GM21786 (cell line): Measurements from ENCODE around the gene EEF2K.
A peak's percentile ranks its signal among the peaks of the same experiment; 100 is the strongest.
"Not testable (repeated sequence)": the region's sequence is repeated elsewhere in the genome, so short reads cannot be mapped to it uniquely, and the experiment has no call there.

Experiments used
- ATAC-seq: cut with Tn5 transposase; IDR thresholded peaks from one replicate; pipeline ENCODE4 v1.9.1; 2021; ENCODE audit not compliant: unreplicated experiment

The EEF2K gene

GRCh38 chr16:22189473-22190080 is 16.5 kb upstream of the EEF2K start:
- ATAC-seq = peak; percentile 14

DNA sequence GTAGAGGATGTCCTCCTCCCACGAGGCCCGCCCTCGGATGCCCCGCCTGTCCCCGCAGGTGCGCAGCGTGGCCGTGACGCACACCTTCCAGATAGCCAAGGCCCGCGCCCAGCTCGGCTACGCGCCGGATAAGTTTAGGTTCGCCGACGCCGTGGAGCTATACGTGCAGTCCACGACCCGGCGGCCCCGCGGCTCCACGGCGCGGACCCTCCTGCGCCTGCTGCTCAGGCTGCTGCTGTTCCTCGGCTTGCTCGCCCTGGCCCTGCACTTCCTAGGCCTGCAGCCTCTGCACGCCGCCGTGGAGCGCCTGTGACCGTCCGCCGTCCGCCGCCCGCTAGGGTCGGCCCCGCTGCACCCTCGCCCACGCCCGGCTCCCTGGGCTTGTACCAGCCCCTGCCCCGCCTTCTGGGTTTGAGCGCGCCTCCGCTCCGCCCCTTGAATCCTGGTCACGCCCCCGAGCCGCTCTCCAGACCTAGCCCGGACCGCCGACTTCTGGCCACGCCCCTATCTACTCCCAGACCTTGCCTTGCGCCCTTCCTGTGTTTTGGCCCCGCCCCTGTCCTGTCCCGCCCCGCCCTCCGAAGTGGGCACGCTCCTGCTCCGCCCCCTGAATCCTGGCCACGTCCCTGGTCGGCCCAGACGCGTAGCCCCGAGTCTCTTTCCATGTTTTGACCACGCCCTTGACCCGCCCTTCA is 15.8 kb upstream of the EEF2K start:
- peak; percentile 50 for ATAC-seq

GRCh38 chr16:22190776-22191531 is 15.1 kb upstream of the EEF2K start:
- ATAC-seq = peak; percentile 45

- no peak for ATAC-seq
Observed at GRCh38 chr16:22191532-22192260, 14.4 kb upstream of the EEF2K start.

DNA sequence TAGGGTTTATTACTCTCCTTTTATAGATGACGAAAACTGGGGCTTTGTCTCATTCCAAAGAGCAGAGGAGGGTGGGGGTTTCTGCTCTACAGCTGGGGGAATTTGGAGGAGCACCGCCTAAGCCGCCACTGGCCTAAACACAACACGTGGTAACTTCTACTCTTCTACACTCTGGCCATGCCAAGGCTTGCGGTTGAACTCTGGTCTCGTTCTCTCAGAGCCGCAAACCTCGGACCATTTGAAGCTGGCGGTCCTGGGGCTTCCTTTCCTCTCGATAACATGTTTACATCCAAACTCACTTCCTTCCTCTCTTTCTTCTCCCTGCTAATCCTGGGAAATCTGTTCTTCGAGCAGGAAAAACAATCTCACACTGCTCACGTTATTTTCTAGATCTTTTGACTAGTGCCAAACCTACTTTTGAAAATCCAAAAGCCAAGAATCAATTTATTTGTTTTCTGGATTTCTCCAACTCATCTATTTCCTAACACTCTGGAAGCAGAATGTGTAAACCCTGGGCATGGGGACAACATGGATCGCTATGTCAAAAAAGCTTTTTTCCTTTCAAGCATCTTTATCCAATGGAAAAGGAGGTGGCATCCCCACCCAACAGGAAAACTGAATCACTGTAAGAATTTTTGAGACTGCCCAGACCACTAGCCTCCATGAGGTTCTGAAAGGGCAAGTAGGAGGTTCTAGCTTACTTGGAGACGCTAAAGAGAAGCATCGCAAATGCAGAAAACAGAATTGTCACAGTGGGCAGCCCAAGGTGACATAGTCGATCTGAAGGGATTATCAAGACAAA is 13.6 kb upstream of the EEF2K start:
- no peak for ATAC-seq

DNA sequence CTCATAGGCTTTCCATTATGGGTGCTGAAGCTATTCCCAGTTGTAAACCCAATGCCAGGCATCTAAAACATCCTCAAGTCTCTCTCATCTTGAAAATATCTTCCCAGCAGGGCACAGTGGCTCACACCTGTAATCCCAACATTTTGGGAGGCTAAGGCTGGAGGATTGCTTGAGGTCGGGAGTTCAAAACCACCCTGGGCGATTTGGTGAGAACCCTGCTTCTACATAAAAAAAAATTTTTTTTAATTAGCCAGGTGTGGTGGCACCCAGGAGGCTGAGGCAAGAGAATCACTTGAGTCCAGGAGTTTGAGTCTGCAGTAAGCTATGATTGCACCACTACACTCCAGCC is 13.0 kb upstream of the EEF2K start:
- no peak for ATAC-seq

DNA sequence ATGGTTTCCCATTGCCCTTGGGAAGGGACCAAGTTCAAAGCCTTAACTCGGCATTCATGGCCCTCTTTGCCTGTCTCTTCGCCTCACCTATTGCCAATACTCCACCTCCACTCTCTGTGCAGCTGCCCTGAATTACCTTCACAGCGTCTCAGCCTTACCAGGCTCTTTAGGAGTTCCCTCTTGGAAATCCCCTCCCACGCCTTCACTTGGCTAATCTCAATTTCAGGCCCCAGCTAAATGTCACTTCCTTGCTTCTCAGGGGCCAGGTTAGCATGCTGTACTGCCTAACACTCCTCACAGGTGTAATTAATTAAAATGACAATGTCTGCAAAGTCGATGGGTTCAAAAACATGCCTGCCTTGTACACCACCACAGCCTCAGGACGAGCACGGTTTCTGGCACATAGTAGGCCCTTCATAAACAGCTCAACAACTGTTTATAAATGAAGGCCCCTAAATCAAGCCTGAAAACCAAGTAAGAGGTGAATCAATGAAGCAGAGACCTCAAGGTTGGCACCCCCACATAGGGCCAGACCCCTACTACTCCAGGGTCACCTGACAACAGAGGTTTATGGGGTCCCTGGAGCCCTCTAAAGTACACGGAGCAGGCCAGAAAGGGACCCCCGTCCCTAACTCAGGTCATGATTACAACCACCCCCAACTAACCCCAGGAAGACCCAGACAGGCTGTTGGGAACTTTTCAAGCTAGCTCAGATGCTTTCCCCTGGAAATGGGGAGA is 11.2 kb upstream of the EEF2K start:
- ATAC-seq = no peak

GRCh38 chr16:22195445-22195694 is 10.7 kb upstream of the EEF2K start:
- ATAC-seq = no peak

- ATAC-seq = peak; percentile 25
Observed at GRCh38 chr16:22195695-22196558, 10.2 kb upstream of the EEF2K start.

DNA sequence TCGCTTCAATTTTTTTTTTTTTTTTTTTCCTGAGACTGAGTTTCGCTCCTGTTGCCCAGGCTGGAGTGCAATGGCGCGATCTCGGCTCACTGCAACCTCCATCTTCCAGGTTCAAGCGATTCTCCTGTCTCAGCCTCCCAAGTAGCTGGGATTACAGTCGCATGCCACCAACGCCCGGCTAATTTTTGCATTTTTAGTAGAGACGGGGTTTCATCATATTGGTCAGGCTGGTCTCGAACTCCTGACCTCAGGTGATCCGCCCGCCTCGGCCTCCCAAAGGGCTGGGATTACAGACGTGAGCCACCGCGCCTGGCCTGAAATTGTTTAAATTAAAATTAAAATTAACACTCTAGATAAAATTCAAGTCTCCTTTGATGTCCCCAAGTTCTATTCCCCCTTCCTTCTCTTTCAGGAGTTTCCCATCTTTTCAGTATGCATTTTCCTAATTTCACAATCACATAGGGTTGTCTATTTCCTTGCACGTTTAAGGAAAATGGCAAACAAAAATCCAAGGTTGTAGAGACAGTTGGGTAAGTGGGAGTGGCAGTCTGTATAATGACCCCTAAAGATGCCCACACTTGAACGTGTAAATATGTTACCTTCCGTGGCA is 9.4 kb upstream of the EEF2K start:
- ATAC-seq = not testable (repeated sequence)

- ATAC-seq = no peak
Observed at GRCh38 chr16:22198547-22199293, 7.4 kb upstream of the EEF2K start.

- no peak for ATAC-seq
Observed at GRCh38 chr16:22202261-22202637, 3.8 kb upstream of the EEF2K start.

DNA sequence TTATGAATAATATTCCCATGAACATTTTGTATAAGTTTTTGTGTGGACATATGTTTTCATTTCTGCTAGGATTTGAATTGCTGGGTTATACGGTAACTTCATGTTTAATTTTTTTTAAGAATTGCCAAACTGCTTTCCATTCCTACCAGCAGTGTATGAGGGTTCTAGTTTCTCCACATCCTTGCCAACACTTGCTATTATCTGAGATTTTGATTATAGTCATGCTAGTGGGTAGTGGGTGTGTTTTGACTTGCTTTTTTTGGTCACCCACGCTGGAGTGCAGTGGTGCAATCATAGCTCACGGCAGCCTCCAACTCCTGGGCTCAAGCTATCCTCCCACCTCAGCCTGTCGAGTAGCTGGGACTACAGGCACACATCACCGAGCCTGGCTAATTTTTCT is 3.0 kb upstream of the EEF2K start:
- ATAC-seq = no peak

DNA sequence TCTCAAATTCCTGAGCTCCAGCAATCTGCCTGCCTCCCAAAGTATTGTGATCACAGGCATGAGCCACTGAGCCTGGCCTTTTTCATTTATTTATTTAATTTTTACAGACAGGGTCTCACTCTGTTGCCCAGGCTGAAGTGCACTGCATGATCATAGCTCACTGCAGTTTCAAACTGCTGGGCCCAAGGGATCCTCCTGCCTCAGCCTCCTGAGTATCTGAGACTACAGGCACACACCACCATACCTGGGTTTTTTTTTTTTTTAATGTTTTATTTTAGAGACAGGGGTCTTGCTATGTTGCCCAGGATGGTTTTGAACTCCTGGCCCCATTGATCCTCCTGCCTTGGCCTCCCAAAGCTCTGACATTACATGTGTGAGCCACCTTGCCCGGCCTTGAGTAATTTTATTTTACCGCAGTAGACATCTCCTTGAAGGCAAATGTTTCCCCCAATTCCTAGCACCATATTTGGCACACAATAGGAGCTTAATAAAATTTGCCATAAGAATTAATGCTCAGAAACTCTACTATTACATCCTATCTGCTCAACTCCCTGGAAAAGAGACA is 1.9 kb upstream of the EEF2K start:
- no peak for ATAC-seq

DNA sequence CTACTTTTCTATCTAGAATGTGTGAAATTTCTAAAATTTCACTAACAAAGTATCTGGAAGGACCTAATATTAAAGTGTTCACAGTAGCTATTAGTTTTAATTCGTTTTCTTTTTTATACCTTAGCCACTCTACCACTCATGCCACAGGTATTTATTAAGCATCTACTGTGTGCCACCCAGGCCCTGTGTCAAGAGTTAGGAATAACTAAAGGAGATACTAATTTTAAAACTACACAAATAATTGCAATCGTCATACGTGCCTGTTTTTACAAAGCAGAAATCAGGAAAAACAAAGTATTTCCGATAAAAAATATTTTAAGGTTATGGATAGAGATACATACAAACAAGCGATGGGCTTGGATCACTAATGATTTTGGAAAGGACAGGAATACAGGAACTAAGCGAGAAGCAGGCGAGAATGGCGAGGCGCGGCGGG is 483 bp upstream of the EEF2K start:
- ATAC-seq = no peak

DNA sequence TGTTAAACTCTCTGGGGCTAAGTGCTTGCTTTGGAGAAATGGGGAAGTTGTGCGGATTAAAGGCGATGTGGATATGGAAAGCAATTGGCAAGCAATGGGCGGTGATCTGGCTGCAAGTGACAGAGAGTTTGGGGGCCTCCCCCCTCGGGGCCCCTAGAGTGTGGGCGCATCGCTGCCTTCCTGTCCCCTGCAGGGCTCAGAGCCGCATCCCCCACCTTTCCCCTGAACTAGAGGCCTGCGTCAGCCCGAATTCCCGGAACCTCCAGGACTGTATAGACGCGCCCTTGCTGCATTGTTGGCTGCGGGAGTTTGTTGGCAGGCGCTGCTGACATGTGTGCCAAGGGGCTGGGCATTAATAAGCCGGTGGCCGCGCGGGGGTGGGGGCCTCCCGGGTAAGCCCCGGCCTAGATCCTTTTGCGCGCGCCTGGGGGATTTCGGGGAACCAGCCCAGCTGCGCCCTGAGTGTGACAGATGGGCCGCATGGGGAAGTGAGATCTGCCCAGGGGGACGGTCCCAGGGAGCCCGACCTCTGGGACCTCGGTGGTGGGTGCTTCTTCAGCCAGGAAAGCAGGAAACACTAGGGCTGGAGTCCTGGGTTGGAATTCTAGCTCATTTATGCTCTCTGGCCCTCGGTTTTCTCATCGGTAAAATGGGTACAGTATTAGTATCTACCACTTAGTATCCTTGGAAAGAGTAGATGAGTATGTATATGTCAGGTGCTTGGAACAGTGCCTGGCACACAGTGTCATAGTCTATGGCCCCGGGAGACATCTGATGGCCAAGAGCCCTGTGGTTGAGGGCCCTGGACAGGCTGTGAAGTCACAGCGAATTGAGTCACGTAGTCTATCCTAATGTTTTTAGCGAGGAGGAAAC is 1.0 kb downstream of the EEF2K start:
- ATAC-seq = peak; percentile 56

DNA sequence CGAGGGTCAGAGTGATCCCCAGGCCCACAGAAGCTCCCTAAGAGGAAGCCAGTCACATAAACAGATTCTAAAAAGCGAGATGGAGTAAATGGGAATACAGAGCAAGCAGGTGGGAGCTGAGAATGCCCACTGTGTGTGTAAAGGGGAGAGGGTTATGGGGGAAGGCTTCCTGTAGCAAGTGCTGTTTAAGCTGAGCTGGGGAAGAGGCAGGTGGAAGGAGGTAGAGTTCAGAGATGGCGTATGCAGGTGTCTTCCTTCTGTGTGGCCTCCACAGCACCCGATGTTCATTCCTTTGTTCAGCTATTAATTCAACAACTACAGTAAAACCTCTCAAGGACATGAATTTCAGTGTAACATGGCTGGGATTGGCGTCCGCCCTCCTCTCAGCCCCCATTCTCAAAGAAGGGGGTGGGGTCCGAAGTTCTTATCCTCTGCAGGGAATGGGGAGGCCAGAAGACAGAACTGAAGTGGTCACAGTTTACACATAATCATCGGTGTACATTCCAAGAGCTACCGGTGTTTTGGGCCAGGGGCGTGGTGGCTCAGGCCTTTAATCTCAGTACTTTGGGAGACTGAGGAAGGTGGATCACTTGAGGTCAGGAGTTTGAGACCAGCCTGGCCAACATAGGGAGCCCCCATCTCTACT is 1.8 kb downstream of the EEF2K start:
- ATAC-seq = no peak
